NT2/D1 (cell line): ENCODE results near the gene CHMP3.

Experiments used
- SUZ12 ChIP-seq: IDR thresholded peaks from 2 replicates; pipeline ENCODE4 v1.6.1; 2011; ENCODE audit not compliant: insufficient read length, insufficient read depth; ENCODE audit errors: extremely low read depth
- YY1 ChIP-seq: IDR thresholded peaks from 2 replicates; pipeline ENCODE4 v1.6.1; 2011; ENCODE audit not compliant: insufficient read length, insufficient read depth

DNA sequence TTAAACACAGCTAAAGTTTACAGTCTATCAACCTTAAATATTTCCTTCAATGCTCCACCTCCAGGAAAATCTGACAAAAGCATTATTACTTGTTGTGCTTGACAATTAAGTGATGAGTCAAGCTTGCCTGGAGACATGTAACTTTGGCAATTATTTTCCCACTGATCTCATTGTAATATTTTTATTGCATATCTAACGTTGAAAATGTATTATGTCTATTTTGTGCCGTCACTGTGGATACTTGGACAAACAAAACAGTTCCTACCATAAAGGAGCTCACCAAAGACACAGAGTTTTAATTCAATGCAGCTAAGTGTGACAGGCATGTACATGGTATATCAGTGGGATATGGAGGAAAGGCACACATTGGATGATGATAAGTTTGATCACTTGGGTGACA lies 35.7 kb upstream of the CHMP3 start:
- TF ChIP-seq SUZ12 (no peak), YY1 (no peak)
